ENCODE measurements around the gene ANKRD13B. TPM values are rescaled to one million over a fixed set of nuclear protein-coding genes. Genes with fewer than 3 reads are reported as not detected.
"Not testable (repeated sequence)": the region's sequence is repeated elsewhere in the genome, so short reads cannot be mapped to it uniquely, and the experiment has no call there.

Gene ANKRD13B
- polyA plus RNA-seq, 1 experiment, result 2.5 TPM

DNA sequence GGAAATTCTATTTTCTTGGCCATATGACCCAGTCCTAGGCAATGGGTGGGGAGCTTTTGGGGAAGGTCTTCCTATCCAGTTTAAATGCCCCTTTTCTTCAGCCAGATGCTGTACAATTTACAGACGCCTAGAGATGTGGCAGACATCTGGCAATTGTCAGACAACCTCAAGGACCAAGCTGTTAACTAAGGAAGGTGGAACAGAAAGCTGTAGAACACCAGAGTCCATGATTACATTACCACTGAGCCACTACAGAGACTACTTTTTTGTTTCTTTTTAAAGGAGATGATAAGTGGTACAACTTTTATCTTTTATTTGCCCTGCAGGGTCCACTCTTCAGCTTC, 50.9 kb downstream of the ANKRD13B start:
- no peak overlapping the region for H3K4me3 ChIP-seq (ENCODE audit: low read depth, low read length)
- ChIA-PET POLR2A (no interaction called here), CTCF (interaction anchor here (1.8 kb wide), 2 partner anchors 27 to 135 kb away, joined by 11 read pairs; no protein-coding TSS in a partner anchor)
- no peaks in the 10 kb centered on the region for H3K9me3 ChIP-seq (ENCODE audit: control insufficient read depth, insufficient read depth, low read length)
- peak overlapping the region; percentile 31 for H3K27ac ChIP-seq (ENCODE audit: low read depth, low read length)
- DNase-seq (ENCODE audit: low read depth, low spot score), result no peak
- no peaks in the 10 kb centered on the region for H3K27me3 ChIP-seq (ENCODE audit: control insufficient read depth, insufficient read depth, low read length)
- TF ChIP-seq, protein P1, sequence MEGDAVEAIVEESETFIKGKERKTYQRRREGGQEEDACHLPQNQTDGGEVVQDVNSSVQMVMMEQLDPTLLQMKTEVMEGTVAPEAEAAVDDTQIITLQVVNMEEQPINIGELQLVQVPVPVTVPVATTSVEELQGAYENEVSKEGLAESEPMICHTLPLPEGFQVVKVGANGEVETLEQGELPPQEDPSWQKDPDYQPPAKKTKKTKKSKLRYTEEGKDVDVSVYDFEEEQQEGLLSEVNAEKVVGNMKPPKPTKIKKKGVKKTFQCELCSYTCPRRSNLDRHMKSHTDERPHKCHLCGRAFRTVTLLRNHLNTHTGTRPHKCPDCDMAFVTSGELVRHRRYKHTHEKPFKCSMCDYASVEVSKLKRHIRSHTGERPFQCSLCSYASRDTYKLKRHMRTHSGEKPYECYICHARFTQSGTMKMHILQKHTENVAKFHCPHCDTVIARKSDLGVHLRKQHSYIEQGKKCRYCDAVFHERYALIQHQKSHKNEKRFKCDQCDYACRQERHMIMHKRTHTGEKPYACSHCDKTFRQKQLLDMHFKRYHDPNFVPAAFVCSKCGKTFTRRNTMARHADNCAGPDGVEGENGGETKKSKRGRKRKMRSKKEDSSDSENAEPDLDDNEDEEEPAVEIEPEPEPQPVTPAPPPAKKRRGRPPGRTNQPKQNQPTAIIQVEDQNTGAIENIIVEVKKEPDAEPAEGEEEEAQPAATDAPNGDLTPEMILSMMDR (IDR thresholded peaks at IDR 0.05; ENCODE audit: low read depth, low read length), result no peak

DNA sequence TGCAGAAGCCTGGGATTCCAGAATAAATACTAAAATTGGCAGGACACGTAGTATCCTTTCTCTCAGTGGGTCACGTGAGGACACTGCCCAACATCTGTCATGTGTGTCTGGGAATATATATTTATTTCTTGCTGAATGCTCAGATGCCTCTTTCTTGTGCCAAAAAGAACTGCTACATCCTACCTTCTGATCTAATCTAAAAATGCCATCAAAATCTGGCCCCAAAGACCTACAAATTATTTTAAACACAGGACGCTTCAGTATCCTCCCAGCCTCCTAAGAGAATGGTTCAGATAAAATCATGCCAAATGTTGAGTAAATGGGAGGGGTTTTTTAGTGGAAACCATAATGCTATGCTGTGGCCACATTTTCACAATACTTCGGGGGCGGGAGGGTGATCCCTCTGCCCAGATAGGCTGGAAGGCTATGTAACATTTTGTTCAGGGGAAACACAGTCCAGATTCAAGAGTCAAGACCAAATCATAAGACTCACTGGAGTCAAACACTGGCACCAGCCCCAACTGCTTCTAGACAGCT, 52.7 kb downstream of the ANKRD13B start:
- ChIA-PET CTCF (interaction anchor here (0.8 to 1.6 kb wide), 3 partner anchors 162 to 448 kb away, joined by 3 to 11 read pairs (median 3); no protein-coding TSS in a partner anchor), POLR2A (interaction anchor here (0.7 kb wide), 1 partner anchor 32 kb away, joined by 3 read pairs; no protein-coding TSS in a partner anchor)
- peak overlapping the region; percentile 71 for H3K27ac ChIP-seq (ENCODE audit: low read depth, low read length)
- H3K9me3 ChIP-seq (ENCODE audit: control insufficient read depth, insufficient read depth, low read length), result no peaks in the 10 kb centered on the region
- DNase-seq (ENCODE audit: low read depth, low spot score), result peak; percentile 30
- TF ChIP-seq, protein P1 (IDR thresholded peaks at IDR 0.05; ENCODE audit: low read depth, low read length), result no peak
- H3K4me3 ChIP-seq (ENCODE audit: low read depth, low read length), result no peak overlapping the region
- H3K27me3 ChIP-seq (ENCODE audit: control insufficient read depth, insufficient read depth, low read length), result no peaks in the 10 kb centered on the region

DNA sequence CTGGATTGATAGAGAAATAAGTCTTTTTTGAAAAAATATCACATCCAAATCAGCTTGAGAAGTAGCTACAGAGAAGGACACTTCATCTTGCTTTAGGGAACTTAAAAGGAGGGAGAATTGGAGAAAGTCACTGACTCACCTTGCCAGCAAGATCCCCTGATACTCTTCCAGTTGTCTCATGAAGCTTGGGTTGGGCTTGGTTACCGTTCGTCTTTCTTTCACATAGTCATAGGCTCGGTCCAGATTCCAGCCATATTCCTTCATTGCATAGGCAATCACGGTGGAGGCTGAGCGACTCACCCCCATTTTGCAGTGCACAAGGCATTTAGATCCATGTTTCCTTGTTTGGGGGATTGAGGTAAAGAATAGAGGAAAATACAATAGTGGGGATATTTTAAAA, 55.1 kb downstream of the ANKRD13B start:
- no peak overlapping the region for H3K4me3 ChIP-seq (ENCODE audit: low read depth, low read length)
- POLR2A ChIA-PET, result no interaction called here
- H3K27me3 ChIP-seq (ENCODE audit: control insufficient read depth, insufficient read depth, low read length), result no peaks in the 10 kb centered on the region
- TF ChIP-seq, protein P1 (IDR thresholded peaks at IDR 0.05; ENCODE audit: low read depth, low read length), result no peak
- CTCF ChIA-PET, result interaction anchor here (1.0 kb wide), 1 partner anchor 132 kb away, joined by 7 read pairs; no protein-coding TSS in a partner anchor
- DNase-seq (ENCODE audit: low read depth, low spot score), result no peak
- H3K9me3 ChIP-seq (ENCODE audit: control insufficient read depth, insufficient read depth, low read length), result no peaks in the 10 kb centered on the region
- no peak overlapping the region for H3K27ac ChIP-seq (ENCODE audit: low read depth, low read length)

DNA sequence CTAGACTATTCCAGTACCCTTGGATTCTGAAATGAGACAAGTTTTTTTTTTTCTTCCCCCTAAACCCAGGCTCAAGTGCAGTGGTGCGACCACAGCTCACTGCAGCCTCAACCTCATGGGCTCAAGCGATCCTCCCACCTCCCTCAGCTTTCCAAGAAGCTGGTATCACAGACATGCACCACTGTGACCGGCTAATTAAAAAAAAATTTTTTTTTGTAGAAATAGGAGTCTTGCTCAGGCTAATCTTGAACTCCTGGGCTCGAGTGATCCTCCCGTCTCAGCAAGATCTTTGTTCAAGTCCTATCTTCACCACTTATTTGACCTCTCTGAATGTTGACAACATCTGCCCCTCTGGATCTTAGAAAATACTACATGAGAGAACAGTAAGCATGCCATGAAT, 56.4 kb downstream of the ANKRD13B start:
- TF ChIP-seq, protein P1 (IDR thresholded peaks at IDR 0.05; ENCODE audit: low read depth, low read length), result no peak

DNA sequence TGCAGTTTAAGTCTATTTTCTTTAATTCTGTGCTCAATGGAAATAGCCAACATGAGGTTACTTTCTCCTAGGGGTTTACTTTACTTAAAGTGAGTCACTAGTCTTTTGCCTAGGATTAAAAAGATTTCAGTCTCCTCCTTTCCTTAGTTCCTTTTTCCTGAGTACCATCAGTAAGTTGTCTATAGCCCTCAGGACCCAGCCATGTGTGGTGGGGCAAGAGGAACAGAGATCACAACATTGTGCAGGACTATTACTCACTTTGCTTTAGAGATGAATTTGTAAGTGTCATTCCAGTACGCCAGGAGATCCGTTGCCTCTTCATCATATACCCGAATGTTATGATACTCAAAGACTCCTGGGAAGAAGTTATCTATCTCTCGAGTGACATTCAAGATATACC, 57.5 kb downstream of the ANKRD13B start:
- no peak for DNase-seq (ENCODE audit: low read depth, low spot score)
- H3K27me3 ChIP-seq (ENCODE audit: control insufficient read depth, insufficient read depth, low read length), result no peaks in the 10 kb centered on the region
- POLR2A ChIA-PET, result no interaction called here
- H3K9me3 ChIP-seq (ENCODE audit: control insufficient read depth, insufficient read depth, low read length), result no peaks in the 10 kb centered on the region
- H3K27ac ChIP-seq (ENCODE audit: low read depth, low read length), result no peak overlapping the region
- CTCF ChIA-PET, result no interaction called here
- H3K4me3 ChIP-seq (ENCODE audit: low read depth, low read length), result no peak overlapping the region
- TF ChIP-seq, protein P1 (IDR thresholded peaks at IDR 0.05; ENCODE audit: low read depth, low read length), result no peak

More for the DNA sequence above, 56.4 kb downstream of the ANKRD13B start:
- Histone ChIP-seq H3K9me3 (ENCODE audit: control insufficient read depth, insufficient read depth, low read length) (no peaks in the 10 kb centered on the region), H3K27me3 (ENCODE audit: control insufficient read depth, insufficient read depth, low read length) (no peaks in the 10 kb centered on the region), H3K4me3 (ENCODE audit: low read depth, low read length) (no peak overlapping the region), H3K27ac (ENCODE audit: low read depth, low read length) (no peak overlapping the region)
- ChIA-PET POLR2A (interaction anchor here (0.5 kb wide), 1 partner anchor 200 kb away, joined by 12 read pairs; no protein-coding TSS in a partner anchor), CTCF (no interaction called here)
- no peak for DNase-seq (ENCODE audit: low read depth, low spot score)

DNA sequence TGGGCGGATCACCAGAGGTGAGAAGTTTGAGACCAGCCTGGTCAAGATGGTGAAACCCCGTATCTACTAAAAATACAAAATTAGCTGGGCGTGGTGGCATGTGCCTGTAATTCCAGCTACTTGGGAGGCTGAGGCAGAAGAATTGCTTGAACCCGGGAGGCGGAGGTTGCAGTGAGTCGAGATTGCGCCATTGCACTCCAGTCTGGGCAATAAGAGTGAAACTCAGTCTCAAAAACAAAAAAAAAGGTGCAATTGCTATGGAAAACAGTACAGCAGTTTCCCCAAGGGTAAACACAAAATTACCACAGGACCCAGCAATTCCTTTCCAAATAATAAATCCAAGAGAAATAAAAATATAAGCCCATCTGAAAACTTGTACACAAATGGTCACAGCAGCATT, 59.0 kb downstream of the ANKRD13B start:
- POLR2A ChIA-PET; H3K27me3 ChIP-seq (ENCODE audit: control insufficient read depth, insufficient read depth, low read length); H3K27ac ChIP-seq (ENCODE audit: low read depth, low read length); H3K9me3 ChIP-seq (ENCODE audit: control insufficient read depth, insufficient read depth, low read length); DNase-seq (ENCODE audit: low read depth, low spot score); CTCF ChIA-PET; H3K4me3 ChIP-seq (ENCODE audit: low read depth, low read length): not testable (repeated sequence)
